K562 (cell line): ENCODE results near the gene CPSF4. TPM values are rescaled to one million over a fixed set of nuclear protein-coding genes. Genes with fewer than 3 reads are reported as not detected.

Source experiments
- ATF3 ChIP-seq, 2 experiments: fragments of 450-650 bp in 1 of 2; sonication (generic) in 1 of 2; formaldehyde crosslinking in 1 of 2; IDR thresholded peaks in 1 of 2; conservative IDR thresholded peaks in 1 of 2; 2 replicates each; pipeline versions ENCODE4 v1.6.1 to v1.8.1; 2016 to 2023; ENCODE audit warnings: mild to moderate bottlenecking in 2 of 2, moderate library complexity in 2 of 2, inconsistent platforms in 1 of 2, missing genetic modification reagents in 1 of 2
- BHLHE40 ChIP-seq: IDR thresholded peaks from 2 replicates; pipeline ENCODE4 v1.6.1; 2011; ENCODE audit warnings: low read length, improper control_type of control experiment
- CBFA2T3 ChIP-seq: fragments of 450-650 bp; IDR thresholded peaks from 2 replicates; pipeline ENCODE4 v1.6.1; 2017
- CREB3L1 ChIP-seq: fragments of 450-650 bp; IDR thresholded peaks from 2 replicates; pipeline ENCODE4 v1.6.1; 2014; ENCODE audit warnings: low read depth, mild to moderate bottlenecking, moderate library complexity, borderline replicate concordance
- CTCF ChIP-seq, 3 experiments: IDR thresholded peaks in 2 of 3; conservative IDR thresholded peaks in 1 of 3; 2 replicates each; pipeline ENCODE4 v1.5.1; 2011 to 2012; ENCODE audit warnings: low read length in 3 of 3, mild to moderate bottlenecking in 3 of 3, control low read depth in 2 of 3, improper control_type of control experiment in 1 of 3, inconsistent platforms in 1 of 3, low read depth in 1 of 3, mixed read lengths in 1 of 3, moderate library complexity in 1 of 3; ENCODE audit not compliant: insufficient read depth in 2 of 3
- CXXC5 ChIP-seq: fragments of 250-450 bp; sonication (Bioruptor Pico); IDR thresholded peaks from 2 replicates; pipeline ENCODE4 v1.8.0; 2022; ENCODE audit warnings: inconsistent platforms, mild to moderate bottlenecking, moderate library complexity
- ETV5 ChIP-seq: sonication (generic); formaldehyde crosslinking; IDR thresholded peaks from 2 replicates; pipeline ENCODE4 v1.4.0; 2020; ENCODE audit warnings: low read depth, mild to moderate bottlenecking, missing genetic modification reagents
- HDAC2 ChIP-seq: fragments of 450-650 bp; IDR thresholded peaks from 2 replicates; pipeline ENCODE4 v1.6.1; 2016; ENCODE audit warnings: mild to moderate bottlenecking
- MYBL2 ChIP-seq, 2 experiments: fragments of 450-650 bp in 1 of 2; sonication (generic) in 1 of 2; formaldehyde crosslinking in 1 of 2; IDR thresholded peaks; 2 replicates each; pipeline versions ENCODE4 v1.6.1 to v1.8.1; 2017 to 2022; ENCODE audit warnings: borderline replicate concordance in 1 of 2, inconsistent platforms in 1 of 2, low read depth in 1 of 2, mild to moderate bottlenecking in 1 of 2, missing genetic modification reagents in 1 of 2, moderate library complexity in 1 of 2
- NCOR1 ChIP-seq: fragments of 450-650 bp; IDR thresholded peaks from 2 replicates; pipeline ENCODE4 v1.6.1; 2016; ENCODE audit warnings: mild to moderate bottlenecking, moderate library complexity
- NR2C2 ChIP-seq, 2 experiments: fragments of 200-800 bp in 1 of 2; sonication (Bioruptor generic) in 1 of 2; sonication (generic) in 1 of 2; formaldehyde crosslinking in 1 of 2; IDR thresholded peaks; 2 replicates each; pipeline versions ENCODE4 v1.6.1 to v1.8.0; 2016 to 2022; ENCODE audit warnings: mild to moderate bottlenecking in 1 of 2, missing compliant biosample characterization in 1 of 2, missing genetic modification characterization in 1 of 2, missing genetic modification reagents in 1 of 2
- POLR2AphosphoS2 ChIP-seq: IDR thresholded peaks from 2 replicates; pipeline ENCODE4 v1.6.1; 2012; ENCODE audit warnings: low read length, improper control_type of control experiment
- POLR2B ChIP-seq: fragments of 450-650 bp; IDR thresholded peaks from 2 replicates; pipeline ENCODE4 v1.6.1; 2018; ENCODE audit warnings: low read depth; ENCODE audit not compliant: partially characterized antibody
- RUNX1 ChIP-seq: sonication (generic); IDR thresholded peaks from 2 replicates; pipeline ENCODE4 v1.6.1; 2016; ENCODE audit warnings: antibody characterized with exemption, low read depth
- ZBTB2 ChIP-seq: fragments of 450-650 bp; IDR thresholded peaks from 2 replicates; pipeline ENCODE4 v1.6.1; 2016; ENCODE audit warnings: antibody characterized with exemption
- ZKSCAN1 ChIP-seq: fragments of 150-350 bp; IDR thresholded peaks from 2 replicates; pipeline ENCODE4 v1.6.1; 2016; ENCODE audit warnings: low read depth, low read length
- ZNF12 ChIP-seq: sonication (generic); formaldehyde crosslinking; IDR thresholded peaks from 2 replicates; pipeline ENCODE4 v1.4.0; 2020; ENCODE audit warnings: mild to moderate bottlenecking, missing genetic modification reagents
- ZNF143 ChIP-seq: sonication (generic); formaldehyde crosslinking; IDR thresholded peaks from 2 replicates; pipeline ENCODE4 v1.9.0; 2022; ENCODE audit warnings: mild to moderate bottlenecking, missing genetic modification reagents
- ZNF511 ChIP-seq: sonication (generic); formaldehyde crosslinking; IDR thresholded peaks from 2 replicates; pipeline ENCODE4 v1.8.0; 2022; ENCODE audit warnings: mild to moderate bottlenecking, missing genetic modification reagents
- ZNF57 ChIP-seq: fragments of 450-650 bp; formaldehyde crosslinking; IDR thresholded peaks from 2 replicates; pipeline ENCODE4 v1.4.0; 2020; ENCODE audit warnings: mild to moderate bottlenecking, moderate library complexity
- polyA plus RNA-seq, 8 experiments: library from polyadenylated mRNA; depleted of rRNA in 4 of 8; stranded (reverse) in 5 of 8; unstranded in 3 of 8; fragments of >200 nt; fragmentation: Nextera tagmentation in 2 of 8; fragmentation: Illumina TruSeq in 1 of 8; extraction: Ambion mirVana in 2 of 8; extraction: Trizol in 1 of 8; gene quantifications; 2 replicates each; pipeline versions ENCODE4 v1.2.1 to v1.2.3, GENCODE V29; 2011 to 2014; ENCODE audit warnings: inconsistent platforms in 1 of 8, missing spikeins in 1 of 8
- total RNA-seq, 7 experiments: library from RNA; depleted of rRNA in 6 of 7; stranded (reverse); fragments of >200 nt in 6 of 7; fragmentation: Illumina TruSeq in 2 of 7; extraction: Trizol in 2 of 7; gene quantifications; 2 replicates each; pipeline versions ENCODE4 v1.2.1 to v1.2.3, GENCODE V29; 2011 to 2021; ENCODE audit warnings: low replicate concordance in 1 of 7

Gene CPSF4
- total and polyA plus RNA-seq, 9 of the 15 experiments (the other 6 are each of a cell fraction or from before 2014, with no cell fraction given), result 16.9 to 118 (median 71.7) TPM

GRCh38 chr7:99438573-99439480 is at the start of gene CPSF4, which contains the start of gene PTCD1 (continued):
- peak; percentile 63; the same call in 1 of the 2 replicates for TF ChIP-seq CREB3L1
- TF ChIP-seq ZNF12 (CRISPR knock-in tag), result peak; percentile 31
- TF ChIP-seq NCOR1, result 0 out of 2 replicates have a peak, but pooled peaks have one; percentile 29
- TF ChIP-seq CBFA2T3, result no peak
- peak; percentile 47; the same call in 1 of the 2 replicates for TF ChIP-seq HDAC2
- TF ChIP-seq RUNX1, result peak; percentile 70; the same call in 1 of the 2 replicates
- peak; percentile 74 for TF ChIP-seq NR2C2 (CRISPR knock-in tag; IDR thresholded peaks at IDR 0.05)
- peak; percentile 64; the same call in 1 of the 2 replicates for TF ChIP-seq NR2C2 (tag; IDR thresholded peaks at IDR 0.05)
- peak; percentile 86 for TF ChIP-seq ETV5
- TF ChIP-seq BHLHE40, result peak; percentile 96
- peak; percentile 75 for TF ChIP-seq ZKSCAN1
- TF ChIP-seq MYBL2 (IDR thresholded peaks at IDR 0.05; ENCODE audit: low read depth), result no peak
- no peak for TF ChIP-seq MYBL2 (CRISPR knock-in tag; IDR thresholded peaks at IDR 0.05; ENCODE audit: borderline replicate concordance)
- TF ChIP-seq ZBTB2, result peak; percentile 52; the same call in 1 of the 2 replicates
- no peak for TF ChIP-seq CTCF (IDR thresholded peaks at IDR 0.05 in 2 of 3, conservative IDR thresholded peaks at IDR 0.05 in 1 of 3; ENCODE audit: insufficient read depth in 2 of 3, low read depth in 1 of 3, low read length in 3 of 3)
- peak; percentile 98 for TF ChIP-seq CXXC5 (CRISPR knock-in tag)
- peak; percentile 74 for TF ChIP-seq POLR2B
- 0 out of 2 replicates have a peak, but pooled peaks have one; percentile 73 for TF ChIP-seq ZNF57
- no peak for TF ChIP-seq ATF3 (IDR thresholded peaks at IDR 0.05)
- TF ChIP-seq ATF3 (CRISPR knock-in tag; conservative IDR thresholded peaks at IDR 0.05), result peak; percentile 73
- peak; percentile 80 for TF ChIP-seq ZNF143
- TF ChIP-seq ZNF511 (CRISPR knock-in tag), result peak; percentile 47; the same call in 1 of the 2 replicates
- no peak for TF ChIP-seq POLR2AphosphoS2
